Stimulated activated CD4-positive, alpha-beta T cell treated with anti-CD3 and anti-CD28 coated beads, Interleukin-4, amount 100 ng/mL, for 48 hours (primary cell): ENCODE measurements around the gene TMEM52.
A peak's percentile ranks its signal among the peaks of the same experiment; 100 is the strongest.

ENCODE experiments used
- DNase-seq, 2 donors: peaks; one replicate each; pipeline ENCODE4 v3.0.0-alpha.2; 2020; ENCODE audit warnings: low read depth in 2 of 2

TMEM52 gene

DNA sequence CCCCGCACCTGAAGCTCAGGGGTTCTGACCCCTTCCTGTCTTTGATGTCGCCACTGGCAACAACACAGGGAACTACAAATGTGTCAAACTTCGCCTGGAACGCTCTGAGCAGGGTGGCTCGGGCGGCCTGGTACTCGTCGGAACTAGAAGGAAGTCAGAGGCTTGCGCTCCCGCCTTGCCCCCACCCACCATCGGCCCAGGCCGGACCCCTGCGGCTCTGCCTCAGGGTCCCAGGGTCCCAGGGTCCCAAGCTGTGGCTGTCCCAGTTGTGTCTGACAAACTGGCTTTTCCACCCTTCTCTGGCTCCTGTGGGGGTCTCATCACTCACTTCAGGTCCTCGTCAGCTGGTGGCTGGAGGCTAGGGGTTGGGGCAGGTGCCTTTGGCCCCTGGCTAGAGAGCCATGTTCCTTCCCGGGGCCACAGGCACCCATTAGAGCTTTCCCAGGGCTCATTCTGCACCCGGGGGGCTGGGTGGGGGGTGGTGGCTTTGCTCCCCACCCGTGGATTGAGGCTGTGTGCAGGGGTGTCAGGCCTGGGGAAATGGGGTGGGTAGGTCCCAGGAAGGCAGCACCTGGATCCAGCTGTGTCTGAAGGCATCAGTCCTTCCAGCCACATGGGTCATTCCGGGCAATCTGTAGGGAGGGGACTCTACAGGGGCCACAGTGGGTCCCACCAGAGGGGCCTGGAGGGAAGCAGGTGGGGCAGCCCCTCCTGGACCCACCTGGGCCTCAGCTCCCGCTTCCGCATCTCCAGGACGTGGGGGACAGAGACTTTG is 8.0 kb upstream of the TMEM52 start:
- DNase-seq, result no peak

DNA sequence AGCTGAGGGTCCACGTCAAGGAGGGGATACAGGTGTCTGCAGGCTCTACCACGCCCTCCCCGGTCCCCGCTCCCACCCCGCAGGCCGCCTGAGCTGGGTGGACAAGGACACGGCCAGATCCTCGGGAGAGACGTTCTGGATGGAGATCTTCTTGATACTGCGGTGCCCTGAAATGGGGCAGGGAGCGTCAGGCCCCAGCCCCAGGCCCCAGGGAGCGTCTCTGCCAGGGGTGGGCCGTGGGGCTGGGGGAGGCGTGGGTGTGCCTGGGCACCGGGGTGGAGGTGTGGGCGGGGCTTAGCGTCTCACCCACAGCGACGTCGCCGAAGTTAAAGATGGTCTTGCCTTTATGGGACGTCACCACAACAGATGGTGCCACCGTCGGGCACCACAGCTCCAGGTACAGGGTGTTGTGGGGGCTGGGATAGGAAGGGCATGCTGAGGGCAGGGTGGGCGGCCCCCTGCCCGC is 7.3 kb upstream of the TMEM52 start:
- DNase-seq, result no peak

DNA sequence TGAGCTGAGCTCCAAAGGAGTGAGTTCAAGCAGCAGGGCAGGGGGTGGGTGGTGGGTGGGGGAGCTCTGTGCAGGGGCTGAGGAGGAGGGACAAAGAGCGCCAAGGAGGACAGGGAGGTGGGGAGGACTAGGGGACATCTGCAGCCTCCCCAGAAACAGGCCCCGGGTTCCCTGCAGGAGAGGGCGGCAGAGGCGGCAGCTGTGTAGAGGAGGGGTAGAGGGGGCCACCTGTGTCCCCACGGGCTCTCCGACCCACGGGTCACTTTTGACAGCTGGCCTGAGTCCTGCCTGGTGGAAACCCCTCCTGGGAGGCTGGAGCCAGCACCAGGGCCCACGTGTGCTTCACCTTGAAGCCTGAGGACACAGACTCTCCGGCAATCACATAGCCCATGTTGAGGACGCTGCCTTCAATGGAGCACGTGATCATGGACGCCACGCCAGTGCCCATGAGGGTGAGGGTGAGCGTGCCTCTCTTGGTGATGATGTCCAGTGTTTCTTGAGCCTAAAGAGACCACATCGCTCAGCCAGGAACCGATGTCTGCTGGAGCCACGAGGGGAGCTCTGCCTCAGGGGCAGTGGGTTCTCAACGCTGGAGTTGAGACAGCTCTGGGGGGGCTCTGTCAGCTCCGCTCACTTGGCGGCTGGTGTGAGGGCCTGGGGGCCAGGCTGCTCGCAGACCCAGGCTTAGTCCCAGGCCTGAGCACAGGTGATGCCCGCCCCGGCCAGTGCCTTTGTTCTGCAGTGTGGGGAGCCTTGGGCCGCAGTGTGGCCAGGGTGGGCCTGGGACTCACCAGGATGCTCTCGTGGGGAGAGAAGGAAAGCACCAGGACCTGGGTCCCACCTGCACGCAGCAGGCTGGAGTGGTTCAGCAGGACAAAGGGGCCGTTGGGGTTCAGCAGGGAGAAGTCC is 6.6 kb upstream of the TMEM52 start:
- DNase-seq, result no peak

DNA sequence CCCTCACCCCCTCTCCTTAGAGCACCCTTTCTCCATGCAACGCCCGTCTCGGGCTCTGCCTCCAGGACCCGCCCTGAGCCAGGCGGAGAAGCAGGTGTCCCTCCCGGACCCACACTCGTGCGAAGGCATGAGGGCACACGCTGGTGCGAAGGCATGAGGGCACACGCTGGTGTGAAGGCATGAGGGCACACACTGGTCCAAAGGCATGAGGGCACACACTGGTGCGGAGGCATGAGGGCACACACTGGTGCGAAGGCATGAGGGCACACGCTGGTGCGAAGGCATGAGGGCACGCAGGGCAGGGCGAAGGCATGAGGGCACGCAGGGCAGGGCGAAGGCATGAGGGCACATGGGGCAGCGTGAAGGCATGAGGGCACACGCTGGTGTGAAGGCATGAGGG is 5.8 kb upstream of the TMEM52 start:
- DNase-seq, result no peak

DNA sequence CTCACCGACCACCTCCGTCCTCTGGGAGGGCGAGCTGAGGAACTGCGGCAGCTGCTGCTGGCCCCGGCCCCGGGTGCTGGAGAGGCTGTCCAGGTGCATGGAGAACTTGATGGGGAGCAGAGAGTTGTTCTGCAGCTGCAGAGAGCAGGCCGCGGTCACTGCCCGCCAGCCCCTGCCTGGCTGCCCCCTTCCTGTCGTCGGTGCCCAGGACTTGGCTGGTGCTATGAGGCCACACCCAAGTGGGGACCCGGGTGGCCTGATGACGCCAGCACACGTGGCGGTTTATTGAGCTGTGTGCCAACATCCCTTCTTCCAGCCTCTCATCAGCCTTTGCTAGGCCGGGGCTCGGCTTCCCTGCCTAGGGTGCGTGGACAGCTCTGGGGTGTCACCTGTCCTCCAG is 5.3 kb upstream of the TMEM52 start:
- DNase-seq, result no peak

DNA sequence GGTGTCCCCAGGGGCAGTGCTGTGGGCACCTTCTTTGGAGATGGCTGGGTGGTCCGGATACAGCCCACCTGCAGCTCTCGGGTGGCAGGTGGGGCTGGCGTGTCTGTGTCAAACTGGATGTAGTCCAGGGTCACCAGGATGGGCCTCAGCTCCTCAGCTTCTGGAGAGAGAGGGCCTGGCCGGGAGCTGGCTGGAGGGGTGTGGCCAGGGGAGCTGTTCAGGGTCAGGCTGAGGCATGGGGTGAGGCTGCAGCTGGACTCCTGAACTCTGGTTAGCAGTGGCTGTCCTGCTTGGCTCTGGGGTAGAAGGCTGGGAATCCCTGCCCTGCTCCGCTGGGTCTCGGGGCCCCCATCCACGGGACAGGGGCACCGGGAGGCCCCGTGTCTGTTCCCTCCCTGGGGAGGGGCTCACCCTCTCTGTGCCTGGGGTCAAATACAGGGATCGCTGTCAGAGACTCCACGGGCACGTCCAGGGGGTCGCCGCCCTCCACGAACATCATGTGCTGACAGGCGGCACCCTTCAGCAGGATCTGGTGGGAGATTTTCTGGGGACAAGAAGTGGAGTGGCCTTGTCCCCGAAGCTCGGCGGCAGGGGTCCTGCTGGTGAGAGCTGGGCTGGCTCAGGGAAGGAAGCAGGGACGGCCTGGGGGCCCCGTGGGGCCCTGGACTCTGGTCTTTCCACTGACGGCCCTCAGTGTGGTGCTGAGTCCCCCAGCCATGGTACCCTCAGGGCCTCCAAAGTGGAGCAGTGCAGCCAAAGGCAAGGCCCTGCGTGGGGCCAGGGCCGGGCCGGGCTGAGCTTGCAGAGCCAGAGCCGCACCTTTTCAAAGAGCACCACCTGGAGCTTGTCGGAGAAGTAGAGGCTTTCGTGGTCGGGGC is 4.1 kb upstream of the TMEM52 start:
- no peak for DNase-seq

DNA sequence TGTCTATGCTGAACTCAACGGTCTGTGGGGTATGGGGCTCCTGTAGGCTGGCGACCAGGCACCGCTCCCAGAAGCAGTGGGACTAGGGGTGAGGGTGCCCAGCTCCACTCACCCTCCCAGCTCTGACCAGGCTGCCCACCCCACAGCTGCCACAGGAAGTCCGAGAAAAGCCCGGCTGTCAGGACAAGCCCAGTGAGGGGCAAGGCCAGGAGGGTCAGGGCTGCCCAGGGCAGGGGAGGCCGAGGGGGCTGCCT is 3.5 kb upstream of the TMEM52 start:
- DNase-seq, result no peak

DNA sequence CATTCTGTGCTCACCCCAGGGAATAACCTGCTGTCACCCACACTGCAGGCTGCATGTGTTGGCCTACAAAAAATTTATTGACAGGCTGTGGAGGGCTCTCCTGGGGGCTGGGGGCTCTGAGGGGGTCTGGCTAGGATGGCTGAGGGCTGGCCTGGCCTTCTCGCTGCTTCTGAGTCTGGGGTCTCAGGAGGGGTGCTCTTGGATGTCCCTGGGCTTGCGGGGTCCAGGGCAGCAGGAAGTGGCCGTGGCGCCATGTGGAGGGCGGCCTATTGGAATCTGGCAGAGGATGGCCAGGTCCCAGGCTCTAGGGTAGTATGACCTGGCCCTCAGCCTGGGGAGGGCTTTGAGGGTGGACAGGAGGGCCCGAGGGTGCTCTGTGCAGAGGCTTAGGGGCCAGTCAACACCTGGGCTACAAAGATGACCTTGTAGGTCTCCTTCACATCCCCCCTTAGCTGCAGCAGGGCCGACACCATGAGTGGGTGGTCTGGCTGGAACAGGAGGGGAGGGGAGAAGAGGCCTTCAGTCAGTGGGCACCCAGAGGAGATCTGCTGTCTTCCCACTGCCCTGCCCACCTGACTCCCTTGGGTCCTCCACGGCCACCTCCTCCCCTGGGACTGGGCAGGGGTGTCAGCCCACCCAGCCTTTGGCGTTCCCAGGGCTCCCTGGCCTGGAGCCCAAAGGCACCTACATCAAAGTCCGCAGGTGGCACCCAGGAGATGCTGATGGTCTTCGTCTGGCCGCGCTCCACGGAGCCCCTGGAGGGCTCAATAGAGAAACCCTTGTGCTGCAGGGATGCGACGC is 3.0 kb upstream of the TMEM52 start:
- no peak for DNase-seq

DNA sequence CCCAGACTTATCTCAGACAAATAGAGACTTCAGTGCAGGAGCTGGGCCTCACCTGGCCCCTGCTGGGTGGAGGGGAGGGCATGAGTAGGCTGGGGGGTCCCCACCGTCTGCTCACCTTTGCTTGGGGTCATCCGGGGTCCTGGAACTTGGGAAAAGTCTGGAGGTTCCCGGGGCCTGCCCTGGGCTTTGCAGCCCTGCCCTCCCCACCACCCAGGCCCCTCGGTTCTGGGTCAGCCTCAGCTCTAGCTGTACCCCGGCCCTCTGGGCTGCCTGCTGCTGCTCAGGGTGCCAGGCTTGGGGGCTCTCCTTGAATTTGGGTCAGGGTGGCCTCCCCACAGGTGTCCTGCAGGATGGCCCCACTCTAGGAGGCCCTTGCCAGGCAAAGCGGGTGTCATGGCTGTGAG is 2.4 kb upstream of the TMEM52 start:
- no peak for DNase-seq

DNA sequence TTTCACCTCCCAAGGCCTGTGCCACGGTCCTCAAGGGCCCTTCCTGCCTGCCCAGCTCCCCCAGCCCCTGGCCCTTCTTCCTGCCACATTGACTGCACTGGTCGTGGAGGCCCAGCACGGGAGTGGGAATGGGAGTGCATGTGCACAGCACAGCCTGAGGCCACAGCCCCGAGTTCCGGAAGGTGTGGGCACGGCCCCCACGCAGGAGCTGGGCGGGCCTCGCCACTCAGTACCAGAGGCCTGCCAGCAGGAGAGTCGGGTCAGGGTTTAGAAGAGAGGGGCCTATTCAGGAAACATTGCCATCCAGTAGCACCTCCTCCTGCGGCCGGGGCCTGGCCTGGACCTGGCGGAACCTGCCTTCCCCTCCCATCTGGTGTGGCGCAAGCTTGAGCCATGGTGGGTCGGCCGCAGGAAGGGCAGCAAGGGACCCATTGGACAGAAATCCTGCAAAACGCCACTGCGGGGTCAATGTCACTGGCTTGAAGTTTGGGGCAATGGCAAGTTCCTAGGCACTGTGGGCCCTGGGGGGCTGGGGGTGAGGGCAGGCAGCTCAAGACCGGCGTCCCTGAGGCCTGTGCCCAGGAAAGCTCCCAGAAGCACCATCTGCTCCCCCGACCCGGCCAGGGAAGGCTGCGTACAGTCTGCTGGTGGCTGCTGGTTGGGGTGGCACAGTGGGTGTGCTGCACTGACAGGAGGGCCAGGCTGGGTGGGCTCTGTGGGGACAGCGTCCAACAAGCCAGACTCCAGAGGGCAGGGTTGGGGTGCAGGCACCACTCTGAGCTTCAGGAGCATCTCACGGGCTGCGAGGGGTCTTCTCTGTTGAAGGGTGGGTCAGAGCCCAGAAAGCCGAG is 1.8 kb upstream of the TMEM52 start:
- no peak for DNase-seq

DNA sequence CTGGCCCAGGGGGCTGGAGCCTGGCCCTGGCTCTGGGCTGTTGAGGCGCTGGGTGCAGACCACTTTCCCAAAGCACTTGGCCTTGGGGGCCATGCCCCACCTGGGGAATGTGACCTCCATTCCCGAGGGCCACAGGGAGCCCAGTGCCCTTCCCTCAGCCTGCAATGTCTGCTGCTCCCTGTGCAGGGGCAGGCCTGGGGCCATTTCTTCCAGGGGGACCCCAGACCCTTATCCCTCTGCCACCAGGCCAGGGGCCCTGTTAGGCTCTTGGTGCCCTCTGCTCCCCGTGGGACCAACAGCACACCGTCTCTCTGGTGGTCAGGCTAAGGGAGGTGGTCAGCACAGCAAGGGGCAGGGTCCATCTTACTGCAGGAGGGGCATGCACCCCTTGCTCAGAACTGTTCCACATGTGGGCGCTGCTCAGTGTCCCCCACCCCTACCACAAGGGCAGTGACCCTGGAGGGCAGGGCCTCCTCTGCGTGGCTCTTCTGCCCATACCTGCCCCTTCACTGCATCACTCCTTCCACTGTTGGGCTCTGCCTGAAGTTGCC is 1.1 kb upstream of the TMEM52 start:
- no peak for DNase-seq

DNA sequence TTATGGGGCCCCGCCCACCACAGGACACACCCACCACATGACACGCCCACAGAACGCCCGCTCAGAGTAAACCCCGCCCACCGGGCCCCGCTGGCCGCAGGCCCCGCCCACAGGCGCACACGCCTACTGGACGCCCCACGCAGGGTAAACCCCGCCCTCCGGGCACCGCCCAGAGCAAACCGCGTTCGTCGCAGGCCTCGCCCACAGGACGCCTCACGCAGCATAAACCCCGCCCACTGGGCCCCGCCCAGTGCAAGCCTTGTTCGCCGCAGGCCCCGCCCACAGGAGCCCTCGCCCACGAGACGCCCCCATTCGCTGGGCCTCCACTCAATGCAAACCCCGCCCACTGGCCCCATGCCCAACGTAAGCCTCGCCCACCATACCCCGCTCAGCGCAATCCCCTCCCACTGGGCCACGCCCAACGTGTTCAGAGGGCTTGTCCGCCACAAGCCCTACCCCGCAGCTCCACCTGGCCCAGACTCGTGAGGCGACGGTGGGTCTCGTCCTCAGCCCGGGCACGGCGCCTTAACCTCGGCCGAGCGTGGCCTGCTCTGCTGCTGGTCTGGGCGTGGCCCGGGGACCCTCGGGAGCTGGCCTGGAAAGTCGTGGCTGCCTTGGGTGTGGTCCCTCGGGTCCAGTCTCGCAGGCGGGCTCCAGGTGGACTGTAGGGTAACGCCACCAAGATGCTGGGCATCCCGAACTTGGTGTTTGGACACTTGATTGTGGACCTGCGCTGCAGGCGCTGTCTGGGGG is 401 bp upstream of the TMEM52 start:
- peak; percentile 97 for DNase-seq

DNA sequence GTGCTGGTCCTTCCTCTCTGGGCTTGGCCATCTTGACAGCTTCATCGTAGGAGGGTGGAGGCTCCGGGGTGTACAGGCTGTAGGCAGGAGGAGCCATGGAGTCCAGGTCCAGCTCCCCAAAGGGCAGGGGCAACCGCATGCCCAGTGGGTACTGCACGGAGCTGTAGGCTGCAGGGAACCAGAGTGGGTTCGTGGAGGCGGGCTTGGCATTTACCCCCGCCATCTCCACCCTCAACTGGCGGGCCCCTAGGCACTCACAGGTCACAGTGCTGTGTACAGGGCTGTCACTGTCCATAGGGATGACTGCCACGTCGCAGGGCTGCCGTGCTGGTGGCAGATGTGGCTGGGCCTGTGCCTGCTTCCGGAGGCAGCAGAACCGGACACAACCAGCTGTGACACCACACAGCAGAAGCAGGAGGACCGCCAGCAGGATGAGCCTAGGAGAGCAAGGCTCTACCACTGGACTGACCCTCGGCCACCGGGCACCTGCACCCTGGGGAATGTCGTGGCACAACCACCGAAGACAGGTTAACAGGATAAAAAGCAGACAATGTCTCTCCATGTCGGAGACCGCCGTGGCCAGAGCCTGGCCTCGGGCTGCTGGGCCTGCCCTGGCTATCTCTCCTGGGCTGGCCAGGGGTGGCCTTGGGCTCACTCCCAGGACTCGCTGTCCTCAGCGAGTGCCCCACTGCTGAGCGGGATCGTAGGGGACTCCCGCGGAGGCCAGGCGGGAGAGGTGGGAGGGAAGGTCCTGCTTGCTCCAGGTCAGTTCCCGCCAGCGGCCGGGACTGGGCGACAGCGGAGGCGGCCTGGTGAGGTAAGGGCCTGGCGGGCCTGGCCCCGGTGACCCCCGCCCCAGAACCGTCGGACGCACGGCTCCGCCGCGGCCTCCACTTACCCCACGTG is 831 bp downstream of the TMEM52 start:
- no peak for DNase-seq

DNA sequence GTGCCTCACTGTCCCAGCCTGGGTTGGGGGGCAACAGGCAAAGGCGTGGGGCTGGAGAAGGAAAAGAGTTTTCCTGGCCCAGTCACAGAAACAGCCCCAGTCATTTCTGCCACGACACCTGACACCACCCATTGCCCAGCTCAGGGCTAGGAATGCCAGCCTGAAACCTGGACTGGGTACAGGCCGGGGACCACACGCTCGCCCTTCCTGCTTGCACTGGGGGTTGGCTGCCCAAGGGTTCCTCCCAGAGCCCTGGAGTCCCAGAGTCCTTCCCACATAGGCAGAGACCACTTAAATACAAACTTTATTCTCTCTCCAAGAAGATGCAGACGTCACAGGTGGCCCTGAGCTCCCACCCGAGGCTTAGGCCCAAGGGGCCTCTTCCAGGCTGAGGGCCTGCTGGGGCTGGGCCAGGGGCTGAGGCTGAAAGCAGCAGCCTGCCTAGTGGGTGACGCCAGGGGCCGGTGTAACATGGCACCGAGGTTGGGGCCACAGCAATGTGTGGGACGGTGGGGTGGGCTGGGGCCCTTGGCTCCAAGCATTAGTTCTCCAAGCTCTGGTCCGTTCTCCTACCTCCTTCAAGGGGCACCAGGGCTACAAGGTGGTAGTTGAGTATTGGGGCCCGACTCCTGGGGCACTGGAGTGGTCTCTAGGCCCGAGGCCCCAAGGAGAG is 1.6 kb downstream of the TMEM52 start:
- DNase-seq, result no peak

DNA sequence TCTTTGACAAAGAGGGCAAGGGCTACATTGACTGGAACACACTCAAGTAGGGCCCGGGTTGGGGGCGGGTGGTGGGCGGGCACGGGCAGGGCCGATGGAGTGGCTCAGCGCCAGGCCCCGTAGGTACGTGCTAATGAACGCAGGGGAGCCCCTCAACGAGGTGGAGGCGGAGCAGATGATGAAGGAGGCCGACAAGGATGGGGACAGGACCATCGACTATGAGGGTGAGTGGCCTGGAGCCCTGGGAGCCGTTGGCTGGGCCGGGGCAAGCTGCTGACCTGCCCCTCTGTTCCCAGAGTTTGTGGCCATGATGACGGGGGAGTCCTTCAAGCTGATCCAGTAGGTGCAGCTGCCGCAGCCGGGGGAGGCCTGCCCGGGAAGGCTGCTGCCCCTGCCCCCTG is 2.2 kb downstream of the TMEM52 start:
- DNase-seq, result no peak

DNA sequence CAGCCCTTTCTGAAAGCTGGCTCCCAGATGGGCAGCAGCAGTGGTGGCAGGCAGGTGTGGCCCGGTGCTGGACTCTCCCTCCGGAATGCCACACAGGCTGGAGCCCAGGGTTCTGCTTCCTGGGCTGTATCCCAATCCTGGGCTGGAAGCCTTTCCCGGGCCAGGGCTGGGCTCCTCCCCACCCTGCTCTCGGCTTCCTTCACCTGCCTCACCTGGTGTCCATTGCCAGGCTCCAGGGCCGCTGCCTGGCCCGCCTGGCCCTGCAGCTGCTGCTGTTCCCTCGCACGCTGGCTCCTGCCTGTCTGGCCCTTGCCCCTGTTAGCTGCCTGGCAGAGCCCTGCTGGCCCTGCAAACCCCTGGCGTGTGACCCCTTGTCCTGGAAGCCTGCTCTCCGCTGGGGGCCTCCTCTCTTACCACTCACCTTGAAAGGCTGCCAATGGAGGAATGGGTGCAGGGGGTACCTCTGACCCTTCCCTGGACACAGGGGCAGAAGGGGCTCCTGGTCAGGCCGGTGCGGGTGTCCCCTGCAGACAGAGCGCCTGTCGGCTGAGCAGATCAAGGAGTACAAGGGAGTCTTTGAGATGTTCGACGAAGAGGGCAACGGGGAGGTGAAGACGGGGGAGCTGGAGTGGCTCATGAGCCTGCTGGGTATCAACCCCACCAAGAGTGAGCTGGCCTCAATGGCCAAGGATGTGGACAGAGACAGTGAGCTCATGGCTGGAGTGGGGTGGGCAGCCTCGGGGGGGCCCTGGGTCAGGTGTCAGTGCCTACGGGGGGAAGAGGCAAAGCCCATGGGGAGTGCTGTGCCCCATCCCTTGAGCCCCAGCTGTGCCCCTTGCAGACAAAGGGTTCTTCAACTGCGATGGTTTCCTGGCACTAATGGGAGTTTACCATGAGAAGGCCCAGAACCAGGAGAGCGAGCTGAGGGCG is 2.9 kb downstream of the TMEM52 start:
- DNase-seq, result no peak
